Middle frontal gyrus (tissue), 1 donor: ENCODE data around the gene ASH1L.
A peak's percentile ranks its signal among the peaks of the same experiment; 100 is the strongest.
"Not testable (repeated sequence)": the region's sequence is repeated elsewhere in the genome, so short reads cannot be mapped to it uniquely, and the experiment has no call there.

Experiments used
- DNase-seq: peaks from one replicate; pipeline ENCODE4 v3.0.0-alpha.2; 2015; ENCODE audit warnings: low spot score; ENCODE audit errors: extremely low spot score

Gene ASH1L

GRCh38 chr1:155555915-155556314, 6.7 kb downstream of the ASH1L start:
- no peak for DNase-seq

GRCh38 chr1:155553349-155553748, 9.3 kb downstream of the ASH1L start:
- DNase-seq, result no peak

GRCh38 chr1:155548706-155549105, 13.9 kb downstream of the ASH1L start:
- no peak for DNase-seq

GRCh38 chr1:155540000-155540874, 22.4 kb downstream of the ASH1L start:
- no peak for DNase-seq

- DNase-seq, result no peak
Observed at GRCh38 chr1:155537193-155537592, 25.4 kb downstream of the ASH1L start.

GRCh38 chr1:155531624-155532023, 31.0 kb downstream of the ASH1L start:
- no peak for DNase-seq

GRCh38 chr1:155529929-155530328, 32.7 kb downstream of the ASH1L start:
- no peak for DNase-seq

GRCh38 chr1:155529109-155529508, 33.5 kb downstream of the ASH1L start:
- DNase-seq, result no peak

- no peak for DNase-seq
Observed at GRCh38 chr1:155527677-155528076, 34.9 kb downstream of the ASH1L start.

GRCh38 chr1:155526356-155526755, 36.2 kb downstream of the ASH1L start:
- no peak for DNase-seq

- DNase-seq, result no peak
Observed at GRCh38 chr1:155522069-155522468, 40.5 kb downstream of the ASH1L start.

GRCh38 chr1:155518484-155518883, 44.1 kb downstream of the ASH1L start:
- no peak for DNase-seq

- DNase-seq, result no peak
Observed at GRCh38 chr1:155514582-155515187, 47.9 kb downstream of the ASH1L start.

GRCh38 chr1:155513300-155513916, 49.2 kb downstream of the ASH1L start:
- DNase-seq, result no peak

GRCh38 chr1:155511385-155511784, 51.2 kb downstream of the ASH1L start:
- DNase-seq, result not testable (repeated sequence)

GRCh38 chr1:155509064-155509463, 53.5 kb downstream of the ASH1L start:
- no peak for DNase-seq

GRCh38 chr1:155507945-155508344, 54.7 kb downstream of the ASH1L start:
- DNase-seq, result no peak

GRCh38 chr1:155505963-155506362, 56.6 kb downstream of the ASH1L start:
- not testable (repeated sequence) for DNase-seq

- no peak for DNase-seq
Observed at GRCh38 chr1:155504207-155504606, 58.4 kb downstream of the ASH1L start.

- peak; percentile 15 for DNase-seq
Observed at GRCh38 chr1:155499953-155500639, 62.5 kb downstream of the ASH1L start.

- DNase-seq, result no peak
Observed at GRCh38 chr1:155499263-155499662, 63.3 kb downstream of the ASH1L start.

GRCh38 chr1:155493595-155493994, 69.0 kb downstream of the ASH1L start:
- not testable (repeated sequence) for DNase-seq
